PFSK-1 (cell line): ENCODE measurements around the gene C19orf47.

Experiments
- FOXP2 ChIP-seq: optimal IDR thresholded peaks from 2 replicates; pipeline ENCODE3; 2011; ENCODE audit warnings: borderline replicate concordance, control low read depth, inconsistent platforms; ENCODE audit not compliant: insufficient read depth; ENCODE audit errors: extremely low read length, extremely low read depth
- POLR2AphosphoS5 ChIP-seq: IDR thresholded peaks from 2 replicates; pipeline ENCODE4 v1.6.1; 2012; ENCODE audit warnings: low read depth, mild to moderate bottlenecking, control low read depth, low read length, moderate library complexity
- REST ChIP-seq, 2 experiments: IDR thresholded peaks; 2 replicates each; pipeline versions ENCODE4 v1.6.1 to v1.8.0; 2011 to 2012; ENCODE audit warnings: low read depth in 2 of 2, low read length in 2 of 2, control low read depth in 1 of 2, inconsistent platforms in 1 of 2, mild to moderate bottlenecking in 1 of 2, moderate library complexity in 1 of 2; ENCODE audit not compliant: insufficient read depth in 1 of 2
- SIN3A ChIP-seq: IDR thresholded peaks from 2 replicates; pipeline ENCODE4 v1.6.1; 2012; ENCODE audit warnings: mild to moderate bottlenecking, low read length, moderate library complexity, borderline replicate concordance; ENCODE audit not compliant: insufficient read depth
- TAF1 ChIP-seq: IDR thresholded peaks from 2 replicates; pipeline ENCODE4 v1.6.1; 2012; ENCODE audit warnings: low read length, control low read depth, borderline replicate concordance; ENCODE audit not compliant: insufficient read depth

The C19orf47 gene

GRCh38 chr19:40323705-40324104, 24.5 kb downstream of the C19orf47 start:
- TF ChIP-seq SIN3A = no peak
- TF ChIP-seq REST (IDR thresholded peaks at IDR 0.05; ENCODE audit: insufficient read depth in 1 of 2, low read depth in 2 of 2, low read length in 2 of 2) = no peak
- TF ChIP-seq FOXP2 = no peak
- TF ChIP-seq TAF1 = no peak
- no peak for TF ChIP-seq POLR2AphosphoS5

- TF ChIP-seq FOXP2 (peak; percentile 28), TAF1 (no peak)
These were observed 25.1 kb downstream of the C19orf47 start for GRCh38 chr19:40322951-40323615.

- TF ChIP-seq POLR2AphosphoS5 (no peak), REST (IDR thresholded peaks at IDR 0.05; ENCODE audit: insufficient read depth in 1 of 2, low read depth in 2 of 2, low read length in 2 of 2) (no peak), TAF1 (no peak), FOXP2 (no peak)
These were observed 26.0 kb downstream of the C19orf47 start for GRCh38 chr19:40322271-40322610.

GRCh38 chr19:40321566-40322270, 26.5 kb downstream of the C19orf47 start:
- no peak for TF ChIP-seq REST (IDR thresholded peaks at IDR 0.05; ENCODE audit: insufficient read depth in 1 of 2, low read depth in 2 of 2, low read length in 2 of 2)
- no peak for TF ChIP-seq FOXP2
- no peak for TF ChIP-seq POLR2AphosphoS5
- no peak for TF ChIP-seq SIN3A
- no peak for TF ChIP-seq TAF1

GRCh38 chr19:40321076-40321475, 27.1 kb downstream of the C19orf47 start:
- no peak for TF ChIP-seq REST (IDR thresholded peaks at IDR 0.05; ENCODE audit: insufficient read depth in 1 of 2, low read depth in 2 of 2, low read length in 2 of 2)
- TF ChIP-seq POLR2AphosphoS5 = no peak
- no peak for TF ChIP-seq FOXP2
- no peak for TF ChIP-seq SIN3A
- TF ChIP-seq TAF1 = no peak
